ENCODE data around the gene RIPOR3.
"Not testable (repeated sequence)": the region's sequence is repeated elsewhere in the genome, so short reads cannot be mapped to it uniquely, and the experiment has no call there.

The RIPOR3 gene

DNA sequence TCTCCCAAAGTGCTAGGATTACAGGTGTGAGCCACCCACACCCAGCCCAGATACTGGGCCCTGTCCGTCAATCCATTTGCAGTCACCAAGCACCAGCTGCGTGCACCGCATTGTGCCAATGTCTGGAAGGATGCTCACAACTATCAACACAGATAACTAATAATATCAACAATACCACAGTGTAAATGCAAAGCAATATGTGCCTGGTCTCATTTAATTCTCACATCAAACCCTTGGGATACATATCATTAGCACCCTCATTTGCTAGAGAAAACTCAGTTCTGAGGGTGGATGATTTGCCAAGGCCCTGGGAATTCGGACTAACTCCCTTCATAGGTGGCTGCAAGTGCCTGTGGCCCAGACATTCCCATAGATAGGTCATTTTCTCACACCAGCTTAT is 14.5 kb downstream of the RIPOR3 start:
- DNase-seq, result no peak

DNA sequence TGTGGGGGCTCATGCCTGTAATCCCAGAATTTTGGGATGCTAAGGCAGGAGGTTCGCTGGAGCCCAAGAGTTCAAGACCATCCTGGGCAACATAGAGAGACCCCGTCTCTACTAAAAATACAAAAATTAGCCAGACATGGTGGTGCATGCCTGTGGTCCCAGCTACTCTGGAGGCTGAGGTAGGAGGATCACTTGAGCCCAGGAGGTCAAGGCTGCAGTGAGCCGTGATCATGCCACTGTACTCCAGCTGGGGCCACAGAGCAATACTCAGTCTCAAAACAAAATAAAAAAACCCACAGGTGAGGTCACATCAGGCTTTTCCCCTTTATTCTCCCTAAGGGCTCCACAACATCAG is 15.0 kb downstream of the RIPOR3 start:
- DNase-seq, result not testable (repeated sequence)

DNA sequence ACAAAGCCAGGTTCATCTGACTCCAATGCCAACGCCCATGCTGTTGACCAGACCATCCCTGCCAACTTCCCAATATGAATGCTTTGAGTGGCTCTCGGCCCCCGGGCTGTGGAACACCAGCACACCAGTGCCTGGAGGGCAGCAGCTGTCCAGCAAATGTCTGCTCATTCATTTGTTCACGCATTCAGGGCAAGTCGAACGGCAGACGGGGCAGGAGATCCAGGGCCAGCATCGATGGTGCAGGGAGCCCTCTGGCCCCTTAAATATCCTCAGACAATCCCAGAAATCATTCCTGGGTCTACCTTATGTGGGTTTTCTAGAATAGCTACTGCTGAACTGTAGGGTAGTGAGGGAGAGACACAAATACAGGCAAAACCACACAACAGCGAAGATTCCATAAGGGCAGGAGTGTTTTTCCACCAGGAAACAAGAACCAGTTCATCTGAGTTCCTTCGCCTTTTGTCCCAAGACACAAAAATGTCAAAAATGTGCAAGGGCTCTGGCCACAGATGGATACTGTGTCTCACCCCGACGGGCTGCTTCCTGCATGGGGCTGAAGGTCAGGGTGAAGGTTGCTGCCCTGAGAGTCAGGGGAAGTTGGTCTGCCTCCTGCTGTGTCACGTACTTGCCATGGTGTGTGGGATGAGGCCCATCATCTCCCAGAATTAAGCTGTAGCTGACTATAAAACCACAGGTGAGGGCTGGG is 15.5 kb downstream of the RIPOR3 start:
- DNase-seq, result no peak

DNA sequence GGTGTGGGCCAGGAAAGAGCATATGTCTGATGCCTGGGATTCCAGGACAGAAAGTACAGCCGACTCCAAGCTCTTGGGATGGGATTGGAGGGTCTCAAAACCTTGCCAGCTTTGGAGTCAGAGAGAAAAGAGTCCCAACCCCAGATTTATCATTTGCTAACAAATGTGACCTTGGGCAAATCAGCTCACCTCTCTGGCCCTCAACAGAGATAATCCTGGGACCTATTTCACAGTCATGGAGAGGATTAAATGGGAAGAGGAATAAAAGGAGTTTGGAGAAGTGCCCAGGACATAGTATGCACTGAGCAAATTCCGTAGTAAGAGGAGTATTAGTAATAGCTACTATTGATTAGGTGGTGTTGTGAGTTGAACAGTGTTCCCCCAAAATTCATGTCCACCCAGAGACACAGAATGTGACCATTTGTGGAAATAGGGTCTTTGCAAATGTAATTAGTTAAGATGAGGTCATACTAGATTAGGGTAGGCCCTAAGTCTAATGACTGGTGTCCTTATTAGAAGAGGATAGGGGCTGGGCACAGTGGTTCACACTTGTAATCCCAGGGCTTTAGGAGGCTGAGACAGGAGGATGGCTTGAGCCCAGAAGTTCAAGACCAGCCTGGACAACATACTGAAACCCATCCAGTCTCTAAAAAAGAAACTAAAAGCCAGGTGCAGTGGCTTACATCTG is 17.1 kb downstream of the RIPOR3 start:
- no peak for DNase-seq

DNA sequence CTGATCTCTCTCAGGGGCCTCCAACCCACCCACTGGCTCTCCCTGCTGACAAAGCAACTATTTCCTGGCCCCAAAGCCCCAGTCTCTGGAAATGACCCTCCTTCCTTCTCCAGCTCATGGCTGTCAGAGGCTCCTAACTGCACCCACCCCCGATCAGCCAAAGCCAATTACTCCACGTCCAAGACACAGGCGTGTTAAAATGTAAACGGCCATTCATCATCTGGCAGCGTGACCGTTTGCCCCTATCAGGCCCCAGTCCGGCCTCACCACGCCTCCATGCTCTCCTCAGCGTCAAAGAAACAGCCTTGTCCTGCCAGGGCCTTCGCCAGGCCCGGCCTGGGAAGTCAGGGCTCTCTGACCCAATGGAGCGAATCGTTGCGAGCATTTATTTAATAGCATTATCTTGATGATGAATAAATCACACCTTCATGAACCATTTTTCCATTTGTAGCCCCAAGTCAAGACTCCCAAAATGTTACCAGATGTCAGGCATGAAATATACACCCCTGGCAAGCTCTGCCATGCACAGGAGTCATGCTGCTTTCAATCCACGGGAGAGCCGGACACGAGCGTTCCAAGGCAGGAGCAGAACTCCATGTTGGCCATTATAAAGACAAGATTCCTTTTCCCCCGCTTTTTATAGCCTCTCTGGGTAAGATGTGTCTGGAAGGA is 17.7 kb downstream of the RIPOR3 start:
- DNase-seq, result no peak

DNA sequence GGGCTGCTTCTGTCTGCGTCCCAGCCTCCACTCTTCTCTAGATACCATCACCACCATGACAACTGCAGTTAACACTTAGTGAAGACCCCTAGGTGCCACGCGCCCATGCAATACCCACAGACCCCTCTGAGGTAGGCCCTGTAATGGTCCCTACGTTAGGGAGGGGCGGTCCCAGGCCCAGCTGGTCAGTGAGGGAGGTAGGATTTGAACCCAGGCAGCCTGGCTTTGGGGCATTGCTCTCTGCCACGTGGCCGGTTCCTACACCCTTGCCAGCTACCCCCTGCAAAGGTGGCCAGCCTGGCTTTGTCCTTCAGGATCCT is 18.2 kb downstream of the RIPOR3 start:
- no peak for DNase-seq

DNA sequence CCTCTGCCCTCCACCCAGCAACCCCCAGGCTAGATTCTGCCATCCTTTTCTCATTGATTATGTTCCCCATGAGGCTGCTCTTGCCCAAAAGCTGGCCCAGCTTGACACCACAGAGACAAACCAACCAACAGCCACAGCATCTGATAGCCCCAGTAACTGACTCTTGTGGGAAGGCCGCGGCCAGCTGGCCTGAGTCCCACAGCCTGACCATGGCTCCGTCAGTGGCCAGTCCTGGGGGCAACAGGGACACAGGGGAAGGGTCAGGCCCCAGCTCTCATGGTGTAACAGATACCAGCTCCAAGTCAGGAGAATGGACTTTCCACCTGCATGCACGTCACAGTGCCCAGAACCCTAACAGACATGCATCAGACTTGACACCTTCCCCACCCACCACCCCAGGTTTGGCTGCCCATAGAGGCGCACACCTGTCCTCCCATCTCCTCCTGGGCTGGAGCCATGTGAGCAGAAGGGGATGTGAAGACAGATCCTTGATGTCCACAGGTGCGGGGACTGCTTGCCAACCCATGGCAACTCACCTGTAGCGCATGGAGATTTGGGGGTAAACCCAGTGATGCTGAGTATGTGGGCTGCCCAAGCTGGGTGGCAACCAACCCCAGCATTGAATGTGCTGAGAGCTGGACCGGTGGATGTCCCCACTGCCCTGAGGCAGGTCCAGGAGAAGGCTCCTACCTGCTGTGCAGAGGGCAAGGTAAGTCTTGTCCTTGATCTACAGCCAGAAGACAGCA is 18.8 kb downstream of the RIPOR3 start:
- no peak for DNase-seq

DNA sequence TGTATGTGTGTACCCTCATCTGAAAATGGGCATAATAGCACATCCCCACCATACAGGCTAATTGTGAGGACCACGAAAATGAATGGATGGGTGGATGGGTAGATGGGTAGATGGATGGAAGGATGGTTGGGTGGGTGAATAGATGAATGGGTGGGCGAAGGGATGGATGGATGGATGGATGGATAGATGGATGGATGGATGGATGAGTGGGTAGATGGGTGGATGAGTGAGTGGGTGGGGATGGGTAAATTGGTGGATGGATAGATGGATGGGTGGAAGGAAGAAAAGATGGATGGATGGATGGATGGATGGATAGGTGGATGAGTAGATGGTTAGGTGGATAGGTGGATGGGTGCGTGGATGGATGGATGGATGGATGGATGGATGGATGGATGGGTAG is 19.7 kb downstream of the RIPOR3 start:
- no peak for DNase-seq

DNA sequence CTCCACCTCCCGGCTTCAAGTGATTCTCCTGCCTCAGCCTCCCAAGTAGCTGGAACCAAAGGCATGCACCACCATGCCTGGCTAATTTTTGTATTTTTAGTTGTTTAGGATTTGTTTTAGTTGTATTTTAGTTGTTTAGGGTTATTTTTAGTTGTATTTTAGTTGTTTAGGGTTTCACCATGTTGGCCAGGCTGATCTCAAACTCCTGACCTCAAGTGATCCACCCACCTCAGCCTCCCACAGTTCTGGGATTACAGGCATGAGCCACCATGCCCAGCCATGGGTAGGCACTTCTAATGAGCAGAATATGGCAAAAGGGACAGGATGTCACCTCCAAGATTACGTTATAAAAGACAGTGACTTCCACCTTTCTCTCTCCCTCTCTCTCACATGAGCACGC is 20.3 kb downstream of the RIPOR3 start:
- not testable (repeated sequence) for DNase-seq

DNA sequence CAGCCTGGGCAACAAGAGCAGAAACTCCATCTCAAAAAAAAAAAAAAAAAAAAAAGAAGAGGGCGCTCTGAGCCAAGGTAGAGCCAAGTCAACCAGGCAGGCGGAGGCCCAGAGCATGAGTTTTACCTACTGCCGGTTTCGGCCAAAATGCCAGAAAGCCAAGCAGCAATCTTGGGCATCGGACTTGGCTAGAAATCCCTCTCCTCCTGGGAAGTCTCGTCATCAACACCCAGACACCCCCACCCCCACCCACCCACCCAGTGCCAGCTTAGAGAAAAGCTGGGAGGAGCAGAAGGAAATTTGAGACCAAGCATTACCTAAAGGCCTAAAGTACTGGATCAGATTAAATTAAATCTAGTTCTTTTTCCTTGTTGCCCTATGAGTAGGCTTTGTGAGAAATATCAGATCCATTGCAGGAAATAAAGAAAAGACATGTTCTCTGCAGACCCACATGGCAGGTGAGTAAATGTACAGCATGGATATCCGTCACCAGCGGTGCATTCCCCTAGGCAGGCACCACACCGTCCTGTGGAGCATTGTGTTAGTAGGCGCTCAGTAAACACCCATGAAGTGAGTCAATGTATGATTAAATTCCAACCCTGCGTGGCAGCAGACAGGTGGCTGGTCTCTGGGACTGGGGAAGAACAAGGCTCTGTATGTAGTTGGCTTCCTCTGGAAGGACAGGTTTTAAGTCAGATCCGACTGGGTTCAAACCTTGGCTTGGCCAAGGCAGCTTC is 21.0 kb downstream of the RIPOR3 start:
- DNase-seq, result no peak

DNA sequence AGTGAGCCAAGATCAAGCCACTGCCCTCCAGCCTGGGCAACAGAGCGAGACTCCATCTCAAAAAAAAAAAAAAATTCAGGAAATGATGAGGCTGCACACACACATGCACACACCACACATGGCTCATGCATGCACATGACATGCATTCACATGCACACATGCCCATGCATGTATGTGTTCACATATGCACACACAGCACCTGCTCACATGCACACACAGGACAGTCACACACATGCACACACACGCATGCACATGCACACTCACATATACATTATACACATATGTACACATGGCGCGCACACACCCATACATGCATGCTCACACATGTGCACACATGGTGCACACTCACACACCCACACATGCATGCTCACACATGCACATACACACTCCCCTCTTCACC is 22.5 kb downstream of the RIPOR3 start:
- DNase-seq, result no peak

DNA sequence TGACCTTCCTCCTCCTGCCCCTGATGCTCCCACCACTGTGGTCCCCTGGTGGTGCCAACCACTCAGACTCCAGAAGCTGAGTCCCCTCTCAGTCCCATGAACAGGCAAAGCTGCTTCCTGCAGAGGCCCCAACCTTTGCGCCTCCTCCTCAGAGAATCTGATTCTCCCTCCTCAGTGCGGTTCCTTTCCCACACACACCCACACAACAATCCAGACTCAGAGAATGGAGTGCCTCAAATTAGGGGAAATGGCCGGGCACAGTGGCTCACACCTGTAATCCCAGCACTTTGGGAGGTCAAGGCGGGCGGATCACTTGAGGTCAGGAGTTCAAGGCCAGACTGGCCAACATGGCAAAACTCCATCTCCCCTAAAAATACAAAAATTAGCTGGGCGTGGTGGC is 23.0 kb downstream of the RIPOR3 start:
- DNase-seq, result no peak

DNA sequence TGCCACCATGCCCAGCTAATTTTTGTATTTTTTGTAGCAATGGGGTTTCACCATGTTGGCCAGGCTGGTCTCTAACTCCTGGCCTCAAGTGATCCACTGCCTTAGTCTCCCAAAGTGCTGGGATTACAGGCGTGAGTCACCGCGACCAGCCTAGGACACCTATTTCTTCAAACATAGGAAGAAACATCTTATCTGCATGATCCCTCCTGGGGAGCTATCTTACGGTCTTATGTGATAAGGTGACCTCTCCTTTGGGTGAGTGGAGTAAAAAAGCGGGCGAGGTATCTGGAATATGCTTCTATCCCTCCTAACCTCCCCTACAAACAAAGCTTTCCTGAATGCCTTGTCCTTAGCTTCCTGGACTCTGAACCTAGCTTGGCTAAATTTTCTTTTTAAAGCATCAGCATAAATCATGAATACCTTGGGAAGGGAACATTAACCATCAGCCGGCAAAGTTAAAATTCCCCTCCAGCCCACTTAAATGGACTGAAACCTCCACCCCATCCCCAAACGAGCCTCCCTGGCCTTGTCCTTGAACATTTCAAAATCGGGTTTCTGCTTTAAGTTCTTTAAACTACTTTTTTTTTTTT is 24.5 kb downstream of the RIPOR3 start:
- no peak for DNase-seq

DNA sequence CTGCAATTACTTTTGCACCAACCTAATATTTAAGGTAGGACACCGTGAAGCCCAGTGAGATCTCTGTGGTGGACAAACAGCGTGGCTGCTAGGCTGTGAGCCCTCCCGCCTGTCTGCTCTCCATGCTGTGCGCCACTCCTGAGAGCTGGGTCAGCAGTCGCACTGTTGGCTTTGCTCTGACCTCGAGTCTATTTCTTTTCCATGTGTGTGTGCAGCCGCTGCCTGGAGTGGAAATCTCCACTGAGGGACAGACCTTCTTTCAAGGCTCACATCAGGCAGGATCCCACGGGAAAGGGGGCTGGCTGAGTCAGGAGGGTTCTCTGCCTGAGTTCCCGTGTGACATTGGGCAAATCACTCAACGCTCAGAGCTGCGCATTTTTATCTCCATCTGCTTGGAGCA is 27.1 kb downstream of the RIPOR3 start:
- no peak for DNase-seq

DNA sequence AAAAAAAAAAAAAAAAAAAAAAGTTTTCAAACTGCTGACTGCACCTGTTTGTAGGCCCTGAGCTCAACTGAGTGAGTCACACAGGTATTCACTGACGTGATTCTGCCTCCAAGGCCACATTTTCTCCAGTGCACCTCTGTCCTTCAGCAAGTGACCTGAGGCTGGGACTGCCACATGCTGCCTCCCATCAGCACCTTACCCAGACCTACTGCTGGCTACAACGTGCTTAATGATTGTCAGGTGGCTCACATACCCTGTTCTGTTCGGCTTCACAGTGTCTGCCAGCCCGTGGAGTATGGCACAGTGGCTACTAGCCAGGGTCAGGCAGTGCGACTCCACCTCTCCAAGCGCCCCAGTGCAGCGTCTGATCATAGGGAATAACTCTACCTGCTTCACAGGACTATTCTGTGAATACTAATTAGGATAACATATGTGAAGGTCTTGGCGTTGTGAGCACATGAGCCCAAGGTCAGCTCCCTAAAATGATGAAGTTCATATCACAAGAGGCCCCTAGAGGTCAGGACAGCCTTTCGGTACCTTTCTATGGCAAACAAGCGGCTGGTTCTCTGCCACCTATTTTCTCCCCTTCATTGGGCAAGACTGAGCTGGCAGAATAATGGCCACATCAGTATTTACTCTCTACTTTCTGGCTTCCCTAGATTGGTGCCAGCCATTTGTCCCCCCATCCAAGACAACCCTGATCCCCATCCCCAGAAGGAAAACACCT is 28.1 kb downstream of the RIPOR3 start:
- DNase-seq, result peak; percentile 50

DNA sequence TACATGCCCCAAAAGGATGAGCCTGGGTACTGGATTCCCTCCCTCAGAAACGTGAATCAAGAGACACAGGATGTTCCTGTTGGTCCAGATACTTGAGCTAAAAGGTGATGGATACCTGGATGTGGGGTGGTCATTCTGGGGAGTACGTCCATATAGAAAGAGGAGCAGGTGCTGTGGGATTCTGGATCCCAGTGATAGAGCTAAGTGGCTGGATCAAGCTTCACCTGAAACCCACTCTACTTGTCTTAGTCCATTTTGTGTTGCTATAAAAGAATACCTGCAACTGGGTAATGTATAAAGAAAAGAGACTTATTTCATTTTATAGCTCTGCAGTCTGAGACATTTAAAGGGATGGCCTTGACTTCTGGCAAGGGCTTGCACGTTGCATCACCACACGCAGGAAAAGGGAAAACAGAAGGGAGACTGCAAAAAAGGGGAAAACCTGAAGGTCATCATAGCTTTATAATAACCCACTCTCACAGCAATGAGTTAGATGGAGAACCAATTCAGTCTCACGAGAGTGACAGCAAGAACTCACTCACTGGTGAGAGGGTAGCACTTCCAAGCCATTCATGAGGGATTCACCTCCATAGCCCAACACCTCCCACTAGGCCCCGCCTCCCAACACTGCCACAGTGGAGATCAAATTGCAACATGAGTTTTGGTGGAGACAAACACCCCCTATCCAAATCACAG is 31.2 kb downstream of the RIPOR3 start:
- DNase-seq, result no peak

DNA sequence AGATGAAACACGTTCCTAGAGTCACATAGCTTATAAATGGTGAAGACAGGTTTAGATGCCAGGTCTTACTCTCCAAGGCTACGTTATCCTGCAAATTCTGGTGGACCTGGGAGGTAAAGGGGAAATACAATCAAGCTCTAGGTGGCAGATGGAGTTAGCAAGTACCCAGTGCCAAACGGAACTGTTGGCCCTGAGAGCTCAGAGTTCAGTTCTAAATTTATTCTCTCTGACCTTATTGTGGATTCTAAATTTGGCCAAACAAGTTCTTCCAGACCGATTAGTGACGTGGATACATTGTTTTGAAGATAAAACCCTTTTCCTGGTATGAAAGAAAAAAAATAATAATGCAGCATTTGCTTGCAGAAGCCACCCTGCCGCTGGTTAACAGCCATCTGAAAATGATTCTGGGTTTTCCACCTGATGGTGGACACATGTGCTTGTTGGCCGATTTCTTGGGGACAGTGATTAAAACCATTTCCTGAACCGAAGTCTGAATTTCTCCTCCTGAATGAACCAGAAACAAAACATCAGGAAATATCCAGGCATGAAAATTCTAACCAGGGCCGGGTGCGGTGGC is 32.5 kb downstream of the RIPOR3 start:
- DNase-seq, result no peak

DNA sequence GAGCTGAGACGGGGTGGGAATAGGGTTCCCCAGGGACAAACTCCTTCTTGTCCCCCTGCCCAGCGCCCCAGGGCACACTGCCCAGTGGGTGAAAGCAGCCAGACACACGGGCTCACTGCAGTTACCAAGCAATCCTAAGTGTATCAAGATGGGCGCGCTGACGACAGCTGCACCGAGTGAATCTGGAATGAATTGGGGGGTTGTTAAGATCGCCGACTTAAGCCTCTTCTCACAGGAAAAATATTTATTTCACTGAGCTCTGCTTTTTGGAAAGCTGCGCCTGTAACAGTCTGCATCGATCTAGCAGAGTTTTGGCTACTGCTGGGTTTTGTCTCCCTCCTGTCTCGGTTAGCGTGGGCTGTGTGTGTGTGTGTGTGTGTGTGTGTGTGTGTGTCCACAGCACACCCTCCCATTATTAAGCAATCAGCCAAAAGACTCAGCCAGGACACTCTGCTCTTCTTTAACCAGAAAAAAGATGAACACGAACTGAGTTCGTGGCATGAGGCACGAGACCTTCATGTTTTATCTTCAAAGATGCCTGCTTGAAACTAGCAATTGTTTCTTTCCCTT is 35.9 kb downstream of the RIPOR3 start:
- DNase-seq, result no peak

DNA sequence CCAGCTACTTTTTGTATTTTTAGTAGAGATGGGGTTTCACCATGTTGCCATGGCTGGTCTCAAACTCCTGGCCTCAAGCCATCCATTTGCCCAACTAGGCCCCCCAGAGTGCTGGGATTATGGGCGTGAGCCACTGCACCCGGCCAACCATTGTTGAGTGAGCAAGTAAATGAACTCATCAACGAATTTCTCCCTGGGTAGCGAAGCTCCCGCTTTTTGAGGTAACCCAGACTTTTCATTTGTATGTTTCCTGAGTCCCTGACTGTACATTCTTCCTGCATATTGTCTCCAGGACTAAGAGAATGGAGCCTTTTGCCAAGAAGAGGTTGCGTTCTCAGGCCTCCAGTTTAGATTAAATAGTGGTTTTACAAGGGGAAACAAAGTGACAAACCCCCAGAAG is 36.4 kb downstream of the RIPOR3 start:
- DNase-seq, result no peak

DNA sequence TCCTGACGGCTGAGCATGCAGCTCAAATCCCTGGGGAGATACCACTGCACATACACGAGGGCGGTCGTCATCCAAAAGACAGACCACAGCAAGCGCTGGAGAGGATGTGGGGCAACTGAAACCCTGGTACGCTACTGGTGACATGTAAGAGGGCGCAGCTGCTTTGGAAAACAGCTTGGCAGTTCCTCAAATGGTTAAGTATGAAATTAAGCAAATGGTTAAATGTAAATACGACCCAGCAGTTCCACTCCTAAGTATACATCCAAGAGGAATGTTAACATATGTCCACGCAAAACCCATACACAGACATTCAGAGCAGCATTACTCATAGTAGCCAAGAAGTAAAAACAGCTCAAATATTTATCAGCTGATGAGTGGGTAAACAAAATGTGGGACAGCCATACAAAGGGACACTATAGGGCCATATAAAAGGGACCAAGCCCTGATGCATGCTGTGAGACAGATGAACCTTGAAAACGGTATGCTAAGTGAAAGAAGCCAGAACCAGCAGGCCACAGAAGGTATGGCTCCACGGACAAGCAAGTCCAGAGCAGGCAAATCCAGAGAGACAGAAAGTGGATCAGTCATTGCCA is 38.5 kb downstream of the RIPOR3 start:
- DNase-seq, result no peak
